NT2/D1 (cell line): ENCODE data around the gene TMEM132E.

Experiments
- DNase-seq: peaks from one replicate; pipeline ENCODE4 v3.0.0-alpha.2; 2011; ENCODE audit warnings: low read depth, low spot score
- H3K27me3 ChIP-seq: 2 replicates; pipeline ENCODE4 v1.6.0; 2011; ENCODE audit warnings: mild to moderate bottlenecking; ENCODE audit not compliant: insufficient read length, insufficient read depth
- H3K36me3 ChIP-seq: 2 replicates; pipeline ENCODE4 v1.6.1; 2011; ENCODE audit warnings: mild to moderate bottlenecking, low read length, mixed read lengths; ENCODE audit not compliant: insufficient read depth, insufficient read length
- H3K4me1 ChIP-seq: 2 replicates; pipeline ENCODE4 v1.5.1; 2011; ENCODE audit not compliant: insufficient read depth, insufficient read length
- H3K4me3 ChIP-seq: 2 replicates; pipeline ENCODE4 v1.5.1; 2011; ENCODE audit warnings: low read depth; ENCODE audit not compliant: insufficient read length
- H3K9ac ChIP-seq: 2 replicates; pipeline ENCODE4 v1.6.0; 2011; ENCODE audit warnings: low read depth; ENCODE audit not compliant: insufficient read length
- H3K9me3 ChIP-seq: 2 replicates; pipeline ENCODE4 v1.5.1; 2011; ENCODE audit warnings: mild to moderate bottlenecking, low read length; ENCODE audit not compliant: insufficient read depth
- SUZ12 ChIP-seq: IDR thresholded peaks from 2 replicates; pipeline ENCODE4 v1.6.1; 2011; ENCODE audit not compliant: insufficient read length, insufficient read depth; ENCODE audit errors: extremely low read depth
- YY1 ChIP-seq: IDR thresholded peaks from 2 replicates; pipeline ENCODE4 v1.6.1; 2011; ENCODE audit not compliant: insufficient read length, insufficient read depth
- ZNF274 ChIP-seq: IDR thresholded peaks from 2 replicates; pipeline ENCODE4 v1.6.1; 2011; ENCODE audit warnings: mild to moderate bottlenecking, low read depth, low read length

The TMEM132E gene

DNA sequence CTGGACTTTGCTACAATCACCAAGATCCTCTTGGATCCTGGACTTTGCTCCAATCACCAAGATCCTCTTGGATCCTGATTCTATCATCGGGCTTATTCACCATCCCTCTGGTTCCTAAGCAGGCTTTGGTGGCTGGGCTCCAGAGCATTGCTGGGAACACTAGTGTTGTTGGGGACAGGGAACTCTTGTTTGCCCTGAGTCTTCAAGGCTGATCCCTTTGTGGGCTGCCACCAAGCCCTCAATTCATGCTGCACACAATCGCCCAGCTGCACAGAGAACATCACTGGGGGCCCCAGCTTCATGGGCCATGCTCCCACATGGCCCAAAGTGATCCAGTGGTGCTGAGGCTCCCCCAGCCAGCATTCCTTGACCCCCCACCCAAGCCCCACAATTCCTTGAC is 88.3 kb downstream of the TMEM132E start:
- Histone ChIP-seq H3K4me3 (no peak overlapping the region), H3K9ac (no peak overlapping the region), H3K36me3 (no peaks in the 10 kb centered on the region), H3K9me3 (no peaks in the 10 kb centered on the region), H3K4me1 (peaks cover 3% of the 10 kb centered on the region), H3K27me3 (peaks cover 4% of the 10 kb centered on the region)
- no peak for DNase-seq
- TF ChIP-seq ZNF274: no peak
- no peak for TF ChIP-seq YY1
- TF ChIP-seq SUZ12: no peak

- no peak for TF ChIP-seq ZNF274
- TF ChIP-seq YY1: no peak
- no peak for TF ChIP-seq SUZ12
- Histone ChIP-seq H3K4me3 (no peak overlapping the region), H3K36me3 (no peaks in the 10 kb centered on the region), H3K9ac (no peak overlapping the region), H3K27me3 (peaks cover 4% of the 10 kb centered on the region), H3K9me3 (no peaks in the 10 kb centered on the region), H3K4me1 (peaks cover 3% of the 10 kb centered on the region)
- DNase-seq: no peak
Measured at GRCh38 chr17:34668206-34668605, 88.8 kb downstream of the TMEM132E start.

DNA sequence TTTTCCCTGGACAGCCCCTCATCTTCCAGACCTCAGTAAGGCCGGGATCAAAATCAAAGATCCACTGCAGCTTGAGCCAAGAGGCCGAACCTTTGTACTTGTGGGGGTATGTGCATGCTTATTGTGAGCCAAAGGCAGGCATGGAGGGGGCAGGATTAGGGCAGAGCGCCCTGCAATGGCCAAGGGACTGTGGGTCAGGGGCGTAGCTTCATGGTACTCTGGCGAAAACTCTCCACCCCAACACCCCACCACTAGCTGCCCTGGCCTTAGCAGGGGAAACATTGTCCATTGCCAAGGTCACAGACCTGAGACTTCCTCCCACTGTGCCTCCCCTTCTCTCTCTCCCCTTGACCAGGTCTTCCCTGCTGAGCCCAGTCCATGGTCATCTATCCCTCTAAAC is 90.1 kb downstream of the TMEM132E start:
- no peaks in the 10 kb centered on the region for H3K36me3 ChIP-seq
- H3K4me3 ChIP-seq: no peak overlapping the region
- H3K9ac ChIP-seq: no peak overlapping the region
- peaks cover under 1% of the 10 kb centered on the region for H3K27me3 ChIP-seq
- no peak for TF ChIP-seq YY1
- TF ChIP-seq ZNF274: no peak
- TF ChIP-seq SUZ12: no peak
- no peaks in the 10 kb centered on the region for H3K9me3 ChIP-seq
- DNase-seq: no peak
- peaks cover 3% of the 10 kb centered on the region for H3K4me1 ChIP-seq

DNA sequence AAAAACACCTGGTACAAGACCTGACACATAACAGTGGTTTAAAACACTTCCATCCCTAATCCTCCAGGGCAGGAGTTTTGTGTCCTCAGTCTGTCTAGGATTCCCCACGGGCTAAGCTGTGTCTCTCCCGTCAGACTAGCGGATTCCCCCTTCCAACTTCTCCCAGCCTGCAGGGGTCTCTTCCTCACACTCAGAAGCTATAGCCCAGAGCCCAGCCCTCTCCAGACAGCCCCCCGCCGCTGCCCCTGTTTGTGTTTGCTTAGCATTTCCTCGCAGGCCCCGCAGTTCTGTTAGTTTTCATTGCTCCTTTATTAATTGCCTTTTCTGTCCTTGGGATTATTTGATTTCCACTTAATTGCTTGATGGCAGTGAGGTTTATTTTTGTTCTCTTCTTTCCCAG is 91.2 kb downstream of the TMEM132E start:
- no peak for TF ChIP-seq YY1
- TF ChIP-seq SUZ12: no peak
- no peak for TF ChIP-seq ZNF274
- Histone ChIP-seq H3K27me3 (no peaks in the 10 kb centered on the region), H3K9ac (no peak overlapping the region), H3K9me3 (no peaks in the 10 kb centered on the region), H3K36me3 (no peaks in the 10 kb centered on the region), H3K4me3 (no peak overlapping the region), H3K4me1 (no peaks in the 10 kb centered on the region)
- DNase-seq: no peak

DNA sequence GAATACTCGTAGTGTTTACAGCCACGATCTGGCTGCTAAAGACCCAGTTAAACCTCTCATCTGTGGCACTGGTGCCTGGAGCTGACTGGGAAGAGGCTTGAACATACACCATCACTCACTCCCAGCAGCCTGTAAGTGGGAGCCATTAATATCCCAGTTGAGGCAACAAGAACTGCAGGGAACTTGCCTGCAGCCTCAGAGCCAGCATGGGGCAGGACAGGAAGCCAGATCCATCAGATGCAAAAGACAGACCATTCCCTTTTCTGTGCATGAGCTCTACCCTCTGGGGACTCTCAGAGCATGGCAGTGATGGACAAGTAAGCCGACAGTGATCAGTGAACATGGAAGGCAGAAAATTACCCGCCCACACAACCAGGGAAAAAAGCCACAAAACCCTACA is 91.8 kb downstream of the TMEM132E start:
- no peak for DNase-seq
- Histone ChIP-seq H3K4me1 (no peaks in the 10 kb centered on the region), H3K4me3 (no peak overlapping the region), H3K9me3 (no peaks in the 10 kb centered on the region), H3K9ac (no peak overlapping the region), H3K36me3 (no peaks in the 10 kb centered on the region), H3K27me3 (no peaks in the 10 kb centered on the region)
- TF ChIP-seq YY1: no peak
- no peak for TF ChIP-seq SUZ12
- TF ChIP-seq ZNF274: no peak

DNA sequence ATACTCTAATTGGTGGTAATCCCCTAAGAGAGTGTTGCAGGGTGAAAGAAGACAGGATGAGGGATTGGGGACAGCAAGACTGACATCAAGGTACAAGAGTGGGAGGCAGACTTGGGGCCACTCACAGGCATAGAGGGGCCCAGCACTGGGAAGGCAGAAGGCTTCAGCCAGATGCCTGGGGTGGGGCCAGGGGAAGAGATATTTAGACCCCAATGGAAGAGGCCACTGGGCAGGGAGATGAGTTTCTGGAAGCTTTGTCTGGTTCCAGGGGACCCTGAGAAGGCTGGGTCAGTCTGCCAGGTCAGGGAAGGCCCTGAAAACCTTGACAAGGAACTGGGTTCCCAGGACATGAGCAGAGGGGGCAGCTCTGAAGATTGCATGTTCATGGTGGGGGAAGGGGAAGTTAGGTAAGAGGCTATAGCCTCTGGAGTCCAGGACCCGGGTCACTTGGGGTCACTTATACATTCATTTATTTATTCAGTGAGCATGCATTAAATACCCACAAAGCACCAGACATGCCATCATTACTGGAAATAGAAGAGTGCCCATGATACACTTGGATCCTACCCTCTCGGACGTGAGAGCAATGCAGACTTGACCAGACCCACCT is 92.9 kb downstream of the TMEM132E start:
- Histone ChIP-seq H3K27me3 (no peaks in the 10 kb centered on the region), H3K4me1 (no peaks in the 10 kb centered on the region), H3K9ac (no peak overlapping the region), H3K9me3 (no peaks in the 10 kb centered on the region), H3K36me3 (no peaks in the 10 kb centered on the region), H3K4me3 (no peak overlapping the region)
- DNase-seq: no peak
- TF ChIP-seq SUZ12: no peak
- no peak for TF ChIP-seq ZNF274
- TF ChIP-seq YY1: no peak

- DNase-seq: no peak
- no peak overlapping the region for H3K9ac ChIP-seq
- no peaks in the 10 kb centered on the region for H3K27me3 ChIP-seq
- TF ChIP-seq SUZ12 (no peak), YY1 (no peak), ZNF274 (no peak)
- H3K9me3 ChIP-seq: no peaks in the 10 kb centered on the region
- H3K4me3 ChIP-seq: no peak overlapping the region
- no peaks in the 10 kb centered on the region for H3K36me3 ChIP-seq
- no peaks in the 10 kb centered on the region for H3K4me1 ChIP-seq
Measured at GRCh38 chr17:34673516-34673915, 94.1 kb downstream of the TMEM132E start.
